Caco-2 (cell line): ENCODE measurements around the gene CENPX. TPM values are rescaled to one million over a fixed set of nuclear protein-coding genes. Genes with fewer than 3 reads are reported as not detected.

Source experiments
- BruUV-seq: library from RNA; stranded (reverse); fragments of 400-500 nt; replicated peaks from 2 replicates; lab custom pipeline; 2021; lab: Mats Ljungman, UMichigan
- CTCF ChIA-PET: fragments of 300-600 bp; sonication (Branson Sonifier 250); formaldehyde crosslinking; loops from one replicate; lab custom pipeline; 2022; ENCODE audit warnings: antibody characterized with exemption; lab: Charles Lee
- POLR2A ChIA-PET: fragments of 300-600 bp; sonication (Branson Sonifier 250); formaldehyde crosslinking; loops from one replicate; lab custom pipeline; 2022; ENCODE audit warnings: antibody characterized with exemption; lab: Charles Lee
- DNase-seq, 2 experiments: peaks; one replicate each; pipeline versions ENCODE4 v3.0.0 to v3.0.0-alpha.2; 2020 to 2022
- H3K27me3 ChIP-seq: replicated peaks from 2 replicates; pipeline ENCODE4 v1.6.0; 2011; ENCODE audit warnings: low read length; ENCODE audit not compliant: control insufficient read depth, insufficient read depth
- H3K36me3 ChIP-seq: 2 replicates; pipeline ENCODE4 v1.5.1; 2011; ENCODE audit warnings: low read length; ENCODE audit not compliant: control insufficient read depth, insufficient read depth
- H3K4me1 ChIP-seq: fragments of 250-450 bp; sonication (Bioruptor Pico); 2 replicates; pipeline ENCODE4 v1.5.1; 2020; ENCODE audit warnings: mild to moderate bottlenecking
- H3K4me3 ChIP-seq: 2 replicates; pipeline ENCODE4 v1.5.1; 2011; ENCODE audit warnings: low read depth, mild to moderate bottlenecking, control low read depth, low read length
- H3K9me3 ChIP-seq: fragments of 250-450 bp; sonication (Bioruptor Pico); 2 replicates; pipeline ENCODE4 v1.5.1; 2020; ENCODE audit warnings: mild to moderate bottlenecking, moderate library complexity
- H3K27ac Mint-ChIP-seq: one replicate; pipeline ENCODE4 v1.8.0; 2022; ENCODE audit warnings: mixed read lengths; ENCODE audit not compliant: unreplicated experiment
- H3K27me3 Mint-ChIP-seq: one replicate; pipeline ENCODE4 v1.8.0; 2022; ENCODE audit warnings: mixed read lengths; ENCODE audit not compliant: insufficient read depth, unreplicated experiment
- H3K36me3 Mint-ChIP-seq: one replicate; pipeline ENCODE4 v1.8.0; 2022; ENCODE audit warnings: mild to moderate bottlenecking, mixed read lengths; ENCODE audit not compliant: insufficient read depth, unreplicated experiment
- H3K4me1 Mint-ChIP-seq: one replicate; pipeline ENCODE4 v1.8.0; 2022; ENCODE audit warnings: low read depth, mixed read lengths; ENCODE audit not compliant: unreplicated experiment
- H3K4me3 Mint-ChIP-seq: one replicate; pipeline ENCODE4 v1.8.0; 2022; ENCODE audit warnings: mild to moderate bottlenecking, moderate library complexity, mixed read lengths; ENCODE audit not compliant: unreplicated experiment
- H3K9me3 Mint-ChIP-seq: one replicate; pipeline ENCODE4 v1.8.0; 2022; ENCODE audit warnings: mixed read lengths; ENCODE audit not compliant: unreplicated experiment
- intact Hi-C: fragments of 100-400 bp; cut with micrococcal nuclease; formaldehyde crosslinking; loops from one replicate; pipeline ENCODE4 v1.10.0; 2022; ENCODE audit not compliant: unreplicated experiment
- total RNA-seq: library from RNA; stranded (reverse); gene quantifications from 2 replicates; pipeline ENCODE4 v1.2.3, GENCODE V29; 2022
- TF ChIP-seq, protein P1 (sequence below), 2 experiments: fragments of 200-600 bp in 1 of 2; IDR thresholded peaks; 1 replicate in 1 of 2; 2 replicates in 1 of 2; pipeline versions ENCODE4 v1.5.1 to v1.8.0; 2011 to 2022; ENCODE audit warnings: antibody characterized with exemption in 1 of 2, control low read depth in 1 of 2, inconsistent platforms in 1 of 2, low read depth in 1 of 2, low read length in 1 of 2, mild to moderate bottlenecking in 1 of 2, moderate library complexity in 1 of 2; ENCODE audit not compliant: insufficient read depth in 1 of 2, severe bottlenecking in 1 of 2, unreplicated experiment in 1 of 2

CENPX gene
- total RNA-seq, 1 experiment from 2014 or later: 85.3 TPM

DNA sequence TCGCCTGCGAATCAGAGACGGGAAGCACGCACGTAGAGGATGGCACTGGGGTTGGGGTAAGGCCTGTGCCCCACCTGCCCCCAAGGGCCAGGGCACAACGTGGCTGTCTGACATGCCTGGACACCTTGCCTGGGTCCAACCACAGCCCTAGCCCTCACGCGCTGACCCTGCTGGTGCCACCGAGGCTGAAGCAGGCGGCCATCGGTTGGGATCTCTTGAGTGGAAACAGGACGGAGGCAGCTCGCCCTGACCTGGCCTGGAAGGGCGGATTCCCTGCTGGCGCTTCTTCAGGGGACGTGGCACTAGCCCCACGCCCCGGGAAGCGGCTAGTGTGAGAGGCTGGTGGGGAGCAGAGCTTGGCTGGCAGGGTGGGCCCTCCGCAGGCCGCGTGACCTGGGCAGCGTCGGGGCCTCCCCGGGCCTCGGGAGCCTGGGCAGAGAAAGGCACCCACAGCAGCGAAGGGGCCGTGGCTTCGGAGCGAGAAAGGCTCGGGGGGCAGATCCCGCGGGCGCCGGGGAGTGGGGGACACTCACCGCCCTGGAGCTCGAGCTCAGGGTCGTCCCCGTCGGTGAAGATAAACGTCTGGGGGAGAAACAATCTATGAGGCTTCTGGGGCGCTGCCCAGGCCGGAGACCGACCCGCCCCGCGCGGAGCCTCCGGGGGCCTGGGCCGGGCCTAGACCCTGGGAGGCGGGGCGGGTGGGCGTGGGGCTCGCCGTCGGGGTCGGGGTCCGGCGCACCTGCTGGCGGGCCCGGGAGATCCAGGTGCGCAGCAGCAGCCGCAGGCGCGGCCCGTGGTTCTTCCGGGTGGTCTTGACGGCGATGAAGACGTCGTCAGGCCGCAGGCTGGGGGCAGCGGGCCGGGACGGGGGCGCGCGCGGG lies 28.3 kb upstream of the CENPX start:
- peak overlapping the region; percentile 94 for H3K4me3 ChIP-seq
- peak overlapping the region; percentile 46 for H3K27ac Mint-ChIP-seq
- DNase-seq: no peak
- ChIA-PET POLR2A (interaction anchor here (1.7 kb wide), 1 partner anchor 14 kb away, joined by 16 read pairs; the partner anchor contains the start of gene DCXR), CTCF (interaction anchor here (1.1 to 2.4 kb wide), 2 partner anchors 14 to 21 kb away, joined by 4 to 14 read pairs; partner anchors contain the start of gene DCXR)
- H3K4me1 Mint-ChIP-seq: no peaks in the 10 kb centered on the region
- H3K9me3 ChIP-seq: no peaks in the 10 kb centered on the region
- TF ChIP-seq, protein P1, sequence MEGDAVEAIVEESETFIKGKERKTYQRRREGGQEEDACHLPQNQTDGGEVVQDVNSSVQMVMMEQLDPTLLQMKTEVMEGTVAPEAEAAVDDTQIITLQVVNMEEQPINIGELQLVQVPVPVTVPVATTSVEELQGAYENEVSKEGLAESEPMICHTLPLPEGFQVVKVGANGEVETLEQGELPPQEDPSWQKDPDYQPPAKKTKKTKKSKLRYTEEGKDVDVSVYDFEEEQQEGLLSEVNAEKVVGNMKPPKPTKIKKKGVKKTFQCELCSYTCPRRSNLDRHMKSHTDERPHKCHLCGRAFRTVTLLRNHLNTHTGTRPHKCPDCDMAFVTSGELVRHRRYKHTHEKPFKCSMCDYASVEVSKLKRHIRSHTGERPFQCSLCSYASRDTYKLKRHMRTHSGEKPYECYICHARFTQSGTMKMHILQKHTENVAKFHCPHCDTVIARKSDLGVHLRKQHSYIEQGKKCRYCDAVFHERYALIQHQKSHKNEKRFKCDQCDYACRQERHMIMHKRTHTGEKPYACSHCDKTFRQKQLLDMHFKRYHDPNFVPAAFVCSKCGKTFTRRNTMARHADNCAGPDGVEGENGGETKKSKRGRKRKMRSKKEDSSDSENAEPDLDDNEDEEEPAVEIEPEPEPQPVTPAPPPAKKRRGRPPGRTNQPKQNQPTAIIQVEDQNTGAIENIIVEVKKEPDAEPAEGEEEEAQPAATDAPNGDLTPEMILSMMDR (IDR thresholded peaks at IDR 0.05; ENCODE audit: insufficient read depth in 1 of 2, low read depth in 1 of 2, low read length in 1 of 2, severe bottlenecking in 1 of 2, unreplicated experiment in 1 of 2): no peak
- H3K4me1 ChIP-seq: peaks cover 8% of the 10 kb centered on the region
- no peaks in the 10 kb centered on the region for H3K27me3 ChIP-seq
- no peaks in the 10 kb centered on the region for H3K9me3 Mint-ChIP-seq
- H3K27me3 Mint-ChIP-seq: no peaks in the 10 kb centered on the region
- H3K36me3 Mint-ChIP-seq: peaks cover 12% of the 10 kb centered on the region
- peaks cover 1% of the 10 kb centered on the region; the same call in 1 of the 2 replicates for H3K36me3 ChIP-seq
- intact Hi-C loops: loop anchor here (1.0 kb wide), 1 partner anchor 14 kb away; the partner anchor contains the start of gene DCXR
- BruUV-seq: no TSS peak
- peak overlapping the region; percentile 71 for H3K4me3 Mint-ChIP-seq

- H3K4me1 Mint-ChIP-seq: no peaks in the 10 kb centered on the region
Measured at GRCh38 chr17:82050152-82050760, 27.6 kb upstream of the CENPX start.

More at GRCh38 chr17:82050152-82050760, 27.6 kb upstream of the CENPX start:
- POLR2A ChIA-PET: interaction anchor here (1.7 kb wide), 1 partner anchor 13 kb away, joined by 16 read pairs; the partner anchor contains the start of gene DCXR
- H3K36me3 ChIP-seq: peaks cover 1% of the 10 kb centered on the region; the same call in 1 of the 2 replicates
- Mint-ChIP-seq H3K9me3 (no peaks in the 10 kb centered on the region), H3K27ac (peak overlapping the region; percentile 46), H3K36me3 (peaks cover 7% of the 10 kb centered on the region), H3K4me3 (peak overlapping the region; percentile 71), H3K27me3 (no peaks in the 10 kb centered on the region)
- BruUV-seq: TSS peak; percentile 30
- peak overlapping the region; percentile 94 for H3K4me3 ChIP-seq
- H3K27me3 ChIP-seq: no peaks in the 10 kb centered on the region
- DNase-seq: no peak
- CTCF ChIA-PET: interaction anchor here (1.1 kb wide), 1 partner anchor 20 kb away, joined by 4 read pairs; no protein-coding TSS in a partner anchor
- no peaks in the 10 kb centered on the region for H3K9me3 ChIP-seq
- TF ChIP-seq, protein P1 (IDR thresholded peaks at IDR 0.05; ENCODE audit: insufficient read depth in 1 of 2, low read depth in 1 of 2, low read length in 1 of 2, severe bottlenecking in 1 of 2, unreplicated experiment in 1 of 2): no peak
- intact Hi-C loops: no loop called here
- H3K4me1 ChIP-seq: peaks cover 8% of the 10 kb centered on the region
